MM.1S (cell line): ENCODE results near the gene FAM107B.
A peak's percentile ranks its signal among the peaks of the same experiment; 100 is the strongest.

Experiments used
- DNase-seq: peaks from one replicate; pipeline ENCODE4 v3.0.0-alpha.2; 2015
- H2AFZ ChIP-seq: fragments of 300-600 bp; sonication (generic); 2 replicates; pipeline ENCODE4 v1.6.0; 2016; ENCODE audit warnings: antibody characterized with exemption, low read length
- H3F3A ChIP-seq: fragments of 300-600 bp; sonication (generic); 2 replicates; pipeline ENCODE4 v1.6.1; 2016; ENCODE audit warnings: mild to moderate bottlenecking, antibody characterized with exemption, low read length, moderate library complexity, mixed read lengths; ENCODE audit not compliant: insufficient read depth
- H3K27ac ChIP-seq: fragments of 300-600 bp; sonication (generic); 2 replicates; pipeline ENCODE4 v1.5.1; 2016; ENCODE audit warnings: mild to moderate bottlenecking, low read length
- H3K27me3 ChIP-seq: fragments of 300-600 bp; sonication (generic); replicated peaks from 2 replicates; pipeline ENCODE4 v1.6.0; 2016; ENCODE audit warnings: low read length; ENCODE audit not compliant: insufficient read depth
- H3K36me3 ChIP-seq: fragments of 300-600 bp; sonication (generic); replicated peaks from 2 replicates; pipeline ENCODE4 v1.6.1; 2016; ENCODE audit warnings: mild to moderate bottlenecking, low read length, mixed read lengths; ENCODE audit not compliant: insufficient read depth
- H3K4me1 ChIP-seq: fragments of 300-600 bp; sonication (generic); 2 replicates; pipeline ENCODE4 v1.6.1; 2016; ENCODE audit warnings: low read length, mixed read lengths
- H3K4me2 ChIP-seq: fragments of 300-600 bp; sonication (generic); 2 replicates; pipeline ENCODE4 v1.6.0; 2016; ENCODE audit warnings: low read depth, low read length
- H3K4me3 ChIP-seq: fragments of 300-600 bp; sonication (generic); 2 replicates; pipeline ENCODE4 v1.5.1; 2016; ENCODE audit warnings: low read length, mixed read lengths
- H3K79me2 ChIP-seq: fragments of 300-600 bp; sonication (generic); 2 replicates; pipeline ENCODE4 v1.6.1; 2016; ENCODE audit warnings: mixed run types, low read length, mixed read lengths
- H3K9ac ChIP-seq: fragments of 300-600 bp; sonication (generic); 2 replicates; pipeline ENCODE4 v1.6.1; 2016; ENCODE audit warnings: low read length, mixed read lengths
- H3K9me2 ChIP-seq: fragments of 300-600 bp; sonication (generic); replicated peaks from 2 replicates; pipeline ENCODE4 v1.6.1; 2016; ENCODE audit warnings: mild to moderate bottlenecking, low read length, mixed read lengths; ENCODE audit not compliant: insufficient read depth
- H3K9me3 ChIP-seq: fragments of 300-600 bp; sonication (generic); replicated peaks from 2 replicates; pipeline ENCODE4 v1.6.1; 2016; ENCODE audit warnings: mild to moderate bottlenecking, low read length, mixed read lengths; ENCODE audit not compliant: insufficient read depth
- H4K20me1 ChIP-seq: fragments of 300-600 bp; sonication (generic); 2 replicates; pipeline ENCODE4 v1.6.1; 2016; ENCODE audit warnings: mild to moderate bottlenecking, low read length, moderate library complexity, mixed read lengths; ENCODE audit not compliant: insufficient read depth
- CTCF ChIP-seq: fragments of 300-600 bp; sonication (generic); IDR thresholded peaks from 2 replicates; pipeline ENCODE4 v1.5.1; 2016; ENCODE audit warnings: antibody characterized with exemption, low read length, mixed read lengths
- EZH2 ChIP-seq: fragments of 300-600 bp; sonication (generic); optimal IDR thresholded peaks from 2 replicates; pipeline ENCODE3; 2017; ENCODE audit warnings: low read depth, mild to moderate bottlenecking, antibody characterized with exemption, low read length, mixed read lengths
- EZH2phosphoT487 ChIP-seq: fragments of 300-600 bp; sonication (generic); IDR thresholded peaks from 2 replicates; pipeline ENCODE4 v1.6.1; 2018; ENCODE audit warnings: antibody characterized with exemption, low read length

Gene FAM107B

GRCh38 chr10:14528450-14528849, 246.2 kb downstream of the FAM107B start:
- peaks cover 37% of the 10 kb centered on the region for H3K4me1 ChIP-seq
- H2AFZ ChIP-seq, result no peak overlapping the region
- no peaks in the 10 kb centered on the region for H3K9me3 ChIP-seq
- peaks cover 85% of the 10 kb centered on the region for H3K79me2 ChIP-seq
- H3K4me2 ChIP-seq, result peak overlapping the region; percentile 23
- H3K9ac ChIP-seq, result peak overlapping the region; percentile 5; the same call in 1 of the 2 replicates
- no peak for TF ChIP-seq EZH2phosphoT487
- no peak for TF ChIP-seq CTCF
- no peak for TF ChIP-seq EZH2
- peak overlapping the region; percentile 90; the same call in 1 of the 2 replicates for H3K27ac ChIP-seq
- H3K4me3 ChIP-seq, result no peak overlapping the region
- peaks cover 31% of the 10 kb centered on the region for H3F3A ChIP-seq
- peaks cover 3% of the 10 kb centered on the region; the same call in 1 of the 2 replicates for H3K36me3 ChIP-seq
- no peaks in the 10 kb centered on the region for H3K9me2 ChIP-seq
- no peaks in the 10 kb centered on the region for H4K20me1 ChIP-seq
- DNase-seq, result peak; percentile 45
- H3K27me3 ChIP-seq, result no peaks in the 10 kb centered on the region

GRCh38 chr10:14527915-14528314, 246.8 kb downstream of the FAM107B start:
- Histone ChIP-seq H3K79me2 (peaks cover 85% of the 10 kb centered on the region), H3K36me3 (peaks cover 5% of the 10 kb centered on the region; the same call in 1 of the 2 replicates), H3K9ac (peak overlapping the region; percentile 54; the same call in 1 of the 2 replicates), H3F3A (peaks cover 31% of the 10 kb centered on the region), H3K4me1 (peaks cover 37% of the 10 kb centered on the region), H3K9me3 (no peaks in the 10 kb centered on the region), H3K27me3 (no peaks in the 10 kb centered on the region), H3K4me2 (peak overlapping the region; percentile 42; the same call in 1 of the 2 replicates), H4K20me1 (no peaks in the 10 kb centered on the region), H3K9me2 (no peaks in the 10 kb centered on the region), H3K4me3 (no peak overlapping the region), H3K27ac (peak overlapping the region; percentile 90), H2AFZ (no peak overlapping the region)
- DNase-seq, result no peak
- TF ChIP-seq CTCF, result no peak
- no peak for TF ChIP-seq EZH2
- no peak for TF ChIP-seq EZH2phosphoT487

- Histone ChIP-seq H3K4me2 (peak overlapping the region; percentile 42; the same call in 1 of the 2 replicates), H3K9me3 (no peaks in the 10 kb centered on the region), H3K27ac (peak overlapping the region; percentile 90), H3K9me2 (no peaks in the 10 kb centered on the region), H4K20me1 (no peaks in the 10 kb centered on the region), H3K4me3 (no peak overlapping the region), H2AFZ (no peak overlapping the region), H3K36me3 (peaks cover 5% of the 10 kb centered on the region; the same call in 1 of the 2 replicates), H3K27me3 (no peaks in the 10 kb centered on the region), H3K9ac (peak overlapping the region; percentile 54), H3F3A (peaks cover 31% of the 10 kb centered on the region), H3K4me1 (peaks cover 37% of the 10 kb centered on the region), H3K79me2 (peaks cover 83% of the 10 kb centered on the region)
- peak; percentile 93 for DNase-seq
- TF ChIP-seq EZH2phosphoT487 (no peak), CTCF (no peak), EZH2 (no peak)
Observed at GRCh38 chr10:14527134-14527844, 247.4 kb downstream of the FAM107B start.
